Hepatocyte (in vitro differentiated cells): ENCODE measurements around the gene HMGN5. TPM values are rescaled to one million over a fixed set of nuclear protein-coding genes. Genes with fewer than 3 reads are reported as not detected.
A peak's percentile ranks its signal among the peaks of the same experiment; 100 is the strongest.

ENCODE experiments used
- DNase-seq: peaks from one replicate; pipeline ENCODE4 v3.0.0-alpha.2; 2016; ENCODE audit warnings: low spot score
- H2AFZ ChIP-seq: fragments of 200-600 bp; sonication (generic); 2 replicates; pipeline ENCODE4 v1.6.0; 2016; ENCODE audit warnings: antibody characterized with exemption, mild to moderate bottlenecking
- H3K27ac ChIP-seq: fragments of 200-600 bp; sonication (generic); 2 replicates; pipeline ENCODE4 v1.5.1; 2016; ENCODE audit warnings: mild to moderate bottlenecking
- H3K27me3 ChIP-seq: fragments of 200-600 bp; sonication (generic); 2 replicates; pipeline ENCODE4 v1.6.1; 2016
- H3K36me3 ChIP-seq: fragments of 200-600 bp; sonication (generic); replicated peaks from 2 replicates; pipeline ENCODE4 v1.5.1; 2016; ENCODE audit warnings: low read depth; ENCODE audit not compliant: insufficient read depth
- H3K4me1 ChIP-seq: fragments of 200-600 bp; sonication (generic); 2 replicates; pipeline ENCODE4 v1.5.1; 2016; ENCODE audit warnings: mild to moderate bottlenecking, moderate library complexity; ENCODE audit not compliant: insufficient read depth
- H3K4me2 ChIP-seq: fragments of 200-600 bp; sonication (generic); 2 replicates; pipeline ENCODE4 v1.6.0; 2016
- H3K4me3 ChIP-seq: fragments of 200-600 bp; sonication (generic); 2 replicates; pipeline ENCODE4 v1.5.1; 2016; ENCODE audit warnings: mild to moderate bottlenecking
- H3K79me2 ChIP-seq: fragments of 200-600 bp; sonication (generic); 2 replicates; pipeline ENCODE4 v1.6.0; 2017; ENCODE audit warnings: mild to moderate bottlenecking
- H3K9me2 ChIP-seq: fragments of 200-600 bp; sonication (generic); replicated peaks from 2 replicates; pipeline ENCODE4 v1.6.0; 2017; ENCODE audit warnings: mild to moderate bottlenecking; ENCODE audit not compliant: insufficient read depth
- H3K9me3 ChIP-seq: fragments of 200-600 bp; sonication (generic); 2 replicates; pipeline ENCODE4 v1.5.1; 2016; ENCODE audit warnings: low read depth, mild to moderate bottlenecking
- H4K20me1 ChIP-seq: fragments of 200-600 bp; sonication (generic); 2 replicates; pipeline ENCODE4 v1.6.0; 2016; ENCODE audit warnings: mild to moderate bottlenecking; ENCODE audit not compliant: insufficient read depth, poor library complexity, severe bottlenecking
- CTCF ChIP-seq: fragments of 200-600 bp; sonication (generic); IDR thresholded peaks from 2 replicates; pipeline ENCODE4 v1.5.1; 2016; ENCODE audit warnings: antibody characterized with exemption, mild to moderate bottlenecking; ENCODE audit not compliant: poor library complexity
- EZH2 ChIP-seq: fragments of 200-600 bp; sonication (generic); IDR thresholded peaks from 2 replicates; pipeline ENCODE4 v1.6.1; 2016; ENCODE audit warnings: antibody characterized with exemption, mild to moderate bottlenecking, borderline replicate concordance
- EZH2phosphoT487 ChIP-seq: fragments of 200-600 bp; sonication (generic); IDR thresholded peaks from one replicate; pipeline ENCODE4 v1.6.1; 2018; ENCODE audit warnings: antibody characterized with exemption, mild to moderate bottlenecking, low read depth, moderate library complexity; ENCODE audit not compliant: unreplicated experiment, severe bottlenecking
- WGBS: methylation state at CpG from one replicate; pipeline ENCODE4 v1.1.6; 2016; ENCODE audit warnings: low lambda C conversion rate; ENCODE audit errors: missing lambda C conversion rate; 5-methylcytosine and 5-hydroxymethylcytosine counted together
- polyA plus RNA-seq: library from polyadenylated mRNA; unstranded; fragments of >200 nt; fragmentation: Nextera tagmentation; extraction: Ambion mirVana; gene quantifications from 2 replicates; pipeline ENCODE4 v1.2.1, GENCODE V29; 2016
- total RNA-seq: library from RNA; depleted of rRNA; stranded (reverse); fragments of >200 nt; gene quantifications from 2 replicates; pipeline ENCODE4 v1.2.3, GENCODE V29; 2014

The HMGN5 gene
- total and polyA plus RNA-seq, 2 experiments from 2014 or later = 1.5 to 8.3 TPM

- no peak for DNase-seq
- Histone ChIP-seq H3K9me3 (no peaks in the 10 kb centered on the region), H3K27me3 (peaks cover 7% of the 10 kb centered on the region), H3K9me2 (no peaks in the 10 kb centered on the region), H4K20me1 (no peaks in the 10 kb centered on the region), H3K4me3 (peak overlapping the region; percentile 23), H2AFZ (peak overlapping the region; percentile 86), H3K79me2 (no peaks in the 10 kb centered on the region), H3K4me1 (no peaks in the 10 kb centered on the region), H3K27ac (peak overlapping the region; percentile 28), H3K36me3 (no peaks in the 10 kb centered on the region), H3K4me2 (peak overlapping the region; percentile 77)
- WGBS = 39% methylated on average over 17 of the region's 17 CpGs
- no peak for TF ChIP-seq EZH2
- no peak for TF ChIP-seq CTCF
- TF ChIP-seq EZH2phosphoT487 = no peak
Measured at GRCh38 chrX:81120258-81120935, 81.3 kb downstream of the HMGN5 start.

- WGBS = 79% methylated on average over 2 of the region's 2 CpGs
- Histone ChIP-seq H3K27ac (no peak overlapping the region), H3K27me3 (no peaks in the 10 kb centered on the region), H2AFZ (no peak overlapping the region), H3K4me2 (no peak overlapping the region), H4K20me1 (no peaks in the 10 kb centered on the region), H3K36me3 (no peaks in the 10 kb centered on the region), H3K79me2 (no peaks in the 10 kb centered on the region), H3K4me3 (no peak overlapping the region), H3K4me1 (no peaks in the 10 kb centered on the region), H3K9me3 (no peaks in the 10 kb centered on the region), H3K9me2 (no peaks in the 10 kb centered on the region)
- DNase-seq = no peak
- TF ChIP-seq EZH2phosphoT487 (no peak), CTCF (no peak), EZH2 (no peak)
Measured at GRCh38 chrX:81114757-81115156, 87.0 kb downstream of the HMGN5 start.

- 73% methylated on average over 3 of the region's 3 CpGs for WGBS
- no peak overlapping the region for H3K4me3 ChIP-seq
- H3K4me2 ChIP-seq = no peak overlapping the region
- no peak for DNase-seq
- no peak for TF ChIP-seq EZH2
- TF ChIP-seq EZH2phosphoT487 = no peak
- no peak for TF ChIP-seq CTCF
- H3K27me3 ChIP-seq = no peaks in the 10 kb centered on the region
- no peaks in the 10 kb centered on the region for H3K36me3 ChIP-seq
- H2AFZ ChIP-seq = no peak overlapping the region
- no peaks in the 10 kb centered on the region for H4K20me1 ChIP-seq
- no peaks in the 10 kb centered on the region for H3K9me3 ChIP-seq
- no peaks in the 10 kb centered on the region for H3K9me2 ChIP-seq
- no peaks in the 10 kb centered on the region for H3K4me1 ChIP-seq
- H3K79me2 ChIP-seq = no peaks in the 10 kb centered on the region
- H3K27ac ChIP-seq = no peak overlapping the region
Measured at GRCh38 chrX:81110286-81110685, 91.4 kb downstream of the HMGN5 start.
